H1 (cell line): Measurements from ENCODE around the gene EXO1. TPM values are rescaled to one million over a fixed set of nuclear protein-coding genes. Genes with fewer than 3 reads are reported as not detected.

Experiments
- CTCF ChIA-PET: fragments of 300-600 bp; sonication (Branson Sonifier 250); formaldehyde crosslinking; loops from one replicate; lab custom pipeline; 2021; ENCODE audit not compliant: partially characterized antibody; lab: Charles Lee
- POLR2A ChIA-PET: fragments of 300-600 bp; sonication (Branson Sonifier 250); formaldehyde crosslinking; loops from one replicate; lab custom pipeline; 2021; ENCODE audit warnings: inconsistent platforms; ENCODE audit not compliant: partially characterized antibody; lab: Charles Lee
- DNase-seq, 2 experiments: peaks; one replicate each; pipeline versions ENCODE4 v3.0.0 to v3.0.0-alpha.2; 2010 to 2022; ENCODE audit warnings: low spot score in 2 of 2, low read depth in 1 of 2, mixed read lengths in 1 of 2
- FAIRE-seq: peaks from 2 replicates; lab custom pipeline; 2011; peaks lifted over from hg19 to GRCh38; lab: Jason Lieb, UNC
- H2AFZ ChIP-seq: 2 replicates; pipeline ENCODE4 v1.8.1; 2012; ENCODE audit warnings: low read length, inconsistent platforms
- H2AK5ac ChIP-seq: 2 replicates; pipeline ENCODE4 v1.6.1; 2013; ENCODE audit warnings: low read depth, low read length
- H2BK120ac ChIP-seq: replicated peaks from 2 replicates; pipeline ENCODE3; 2013; ENCODE audit warnings: low read depth, low read length, inconsistent platforms
- H2BK12ac ChIP-seq: 2 replicates; pipeline ENCODE4 v1.6.1; 2013; ENCODE audit warnings: low read depth, low read length
- H2BK15ac ChIP-seq: 2 replicates; pipeline ENCODE4 v1.6.1; 2013; ENCODE audit warnings: low read length
- H2BK20ac ChIP-seq: 2 replicates; pipeline ENCODE4 v1.6.1; 2013; ENCODE audit warnings: low read length
- H2BK5ac ChIP-seq: 2 replicates; pipeline ENCODE4 v1.6.1; 2013; ENCODE audit warnings: low read depth, low read length
- H3K14ac ChIP-seq: 2 replicates; pipeline ENCODE4 v1.6.1; 2013; ENCODE audit warnings: inconsistent platforms; ENCODE audit not compliant: insufficient read length
- H3K18ac ChIP-seq: 2 replicates; pipeline ENCODE4 v1.6.1; 2013; ENCODE audit warnings: low read length; ENCODE audit errors: extremely low read depth
- H3K23ac ChIP-seq: 2 replicates; pipeline ENCODE4 v1.6.1; 2013; ENCODE audit warnings: inconsistent platforms; ENCODE audit not compliant: insufficient read length
- H3K23me2 ChIP-seq: 2 replicates; pipeline ENCODE4 v1.6.1; 2013; ENCODE audit warnings: low read depth, low read length
- H3K27ac ChIP-seq: 2 replicates; pipeline ENCODE4 v1.6.1; 2011; ENCODE audit warnings: low read depth, low read length, inconsistent platforms
- H3K27me3 ChIP-seq, 4 experiments: replicated peaks in 1 of 4; 1 replicate in 1 of 4; 2 replicates in 3 of 4; pipeline versions ENCODE4 v1.6.1 to v1.8.1; 2011 to 2013; ENCODE audit warnings: low read length in 3 of 4, mild to moderate bottlenecking in 3 of 4, inconsistent platforms in 2 of 4, mixed read lengths in 2 of 4, moderate library complexity in 1 of 4; ENCODE audit not compliant: control insufficient read depth in 3 of 4, insufficient read depth in 3 of 4; ENCODE audit errors: extremely low read depth in 1 of 4
- H3K36me3 ChIP-seq, 4 experiments: 2 replicates each; pipeline versions ENCODE4 v1.6.1 to v1.8.1; 2011 to 2013; ENCODE audit warnings: mild to moderate bottlenecking in 4 of 4, low read length in 3 of 4, moderate library complexity in 2 of 4, control low read depth in 1 of 4, inconsistent platforms in 1 of 4; ENCODE audit not compliant: insufficient read depth in 4 of 4, control insufficient read depth in 2 of 4
- H3K4ac ChIP-seq: replicated peaks from 2 replicates; pipeline ENCODE3; 2013; ENCODE audit warnings: low read length, low read depth, mixed read lengths, inconsistent platforms; ENCODE audit not compliant: insufficient read length
- H3K4me1 ChIP-seq, 4 experiments: replicated peaks in 1 of 4; 1 replicate in 1 of 4; 2 replicates in 3 of 4; pipeline versions ENCODE4 v1.6.1 to v1.8.1; 2011 to 2013; ENCODE audit warnings: low read length in 3 of 4, inconsistent platforms in 2 of 4, mixed read lengths in 1 of 4; ENCODE audit not compliant: insufficient read depth in 4 of 4, control insufficient read depth in 3 of 4
- H3K4me2 ChIP-seq, 2 experiments: 2 replicates each; pipeline versions ENCODE4 v1.6.1 to v1.8.1; 2011 to 2013; ENCODE audit warnings: low read depth in 2 of 2, low read length in 2 of 2, control low read depth in 1 of 2, inconsistent platforms in 1 of 2, mild to moderate bottlenecking in 1 of 2; ENCODE audit not compliant: insufficient read depth in 1 of 2
- H3K4me3 ChIP-seq, 4 experiments: fragments of 200-600, 300-600 bp in 1 of 4; sonication (generic), shearing (Covaris generic), sonication (Bioruptor Twin) in 1 of 4; 2 replicates each; pipeline versions ENCODE4 v1.5.1 to v1.8.1; 2011 to 2016; ENCODE audit warnings: low read length in 4 of 4, low read depth in 3 of 4, control low read depth in 2 of 4, inconsistent platforms in 2 of 4, mild to moderate bottlenecking in 2 of 4, mixed read lengths in 1 of 4, moderate library complexity in 1 of 4; ENCODE audit not compliant: insufficient read depth in 2 of 4; ENCODE audit errors: extremely low read depth in 1 of 4
- H3K56ac ChIP-seq: replicated peaks from 2 replicates; pipeline ENCODE3; 2013; ENCODE audit warnings: low read depth, mild to moderate bottlenecking, mixed read lengths, low read length, inconsistent platforms; ENCODE audit not compliant: insufficient read length
- H3K79me1 ChIP-seq: 2 replicates; pipeline ENCODE4 v1.6.1; 2013; ENCODE audit warnings: low read depth, low read length, control low read depth
- H3K79me2 ChIP-seq, 2 experiments: 2 replicates each; pipeline versions ENCODE4 v1.6.1 to v1.8.1; 2012 to 2013; ENCODE audit warnings: low read length in 2 of 2, mild to moderate bottlenecking in 2 of 2, inconsistent platforms in 1 of 2; ENCODE audit not compliant: insufficient read depth in 2 of 2, control insufficient read depth in 1 of 2
- H3K9ac ChIP-seq, 4 experiments: replicated peaks in 1 of 4; 1 replicate in 1 of 4; 2 replicates in 3 of 4; pipeline versions ENCODE4 v1.6.1 to v1.8.1; 2011 to 2013; ENCODE audit warnings: low read depth in 3 of 4, low read length in 3 of 4, control low read depth in 2 of 4, mild to moderate bottlenecking in 2 of 4, moderate library complexity in 2 of 4, inconsistent platforms in 1 of 4; ENCODE audit errors: extremely low read depth in 1 of 4
- H3K9me3 ChIP-seq, 2 experiments: 2 replicates each; pipeline versions ENCODE4 v1.6.1 to v1.8.1; 2012 to 2013; ENCODE audit warnings: mild to moderate bottlenecking in 2 of 2, moderate library complexity in 2 of 2, control low read depth in 1 of 2, inconsistent platforms in 1 of 2, low read depth in 1 of 2, low read length in 1 of 2, mixed read lengths in 1 of 2; ENCODE audit not compliant: insufficient read depth in 2 of 2
- H4K20me1 ChIP-seq, 2 experiments: replicated peaks in 1 of 2; 2 replicates each; pipeline versions ENCODE3 to v1.8.1; 2011 to 2013; ENCODE audit warnings: inconsistent platforms in 2 of 2, low read length in 2 of 2, mild to moderate bottlenecking in 1 of 2; ENCODE audit not compliant: insufficient read depth in 2 of 2, control insufficient read depth in 1 of 2
- H4K5ac ChIP-seq: 2 replicates; pipeline ENCODE4 v1.6.1; 2013; ENCODE audit warnings: low read length, low read depth, mixed read lengths, inconsistent platforms; ENCODE audit not compliant: insufficient read length
- H4K8ac ChIP-seq: 2 replicates; pipeline ENCODE4 v1.8.0; 2013; ENCODE audit warnings: mild to moderate bottlenecking, moderate library complexity, low read length, inconsistent platforms; ENCODE audit not compliant: insufficient read depth; ENCODE audit errors: extremely low read depth
- H4K91ac ChIP-seq: replicated peaks from 2 replicates; pipeline ENCODE3; 2013; ENCODE audit warnings: low read length, mixed read lengths, inconsistent platforms; ENCODE audit not compliant: insufficient read length
- BACH1 ChIP-seq: IDR thresholded peaks from 2 replicates; pipeline ENCODE4 v1.6.1; 2012; ENCODE audit warnings: low read length, improper control_type of control experiment
- CHD2 ChIP-seq: IDR thresholded peaks from 2 replicates; pipeline ENCODE4 v1.6.1; 2012; ENCODE audit warnings: low read length, improper control_type of control experiment
- EZH2 ChIP-seq: fragments of 200-600 bp; sonication (generic); IDR thresholded peaks from 2 replicates; pipeline ENCODE4 v1.7.1; 2012; ENCODE audit warnings: low read depth, mild to moderate bottlenecking, moderate library complexity, low read length, inconsistent platforms; ENCODE audit not compliant: severe bottlenecking
- HDAC2 ChIP-seq, 2 experiments: fragments of 300-600 bp in 1 of 2; sonication (generic) in 1 of 2; IDR thresholded peaks; 2 replicates each; pipeline ENCODE4 v1.6.1; 2011 to 2012; ENCODE audit warnings: low read depth in 2 of 2, low read length in 2 of 2, mild to moderate bottlenecking in 2 of 2, moderate library complexity in 2 of 2, borderline replicate concordance in 1 of 2, inconsistent platforms in 1 of 2
- HDAC6 ChIP-seq: IDR thresholded peaks from one replicate; pipeline ENCODE4 v1.7.1; 2012; ENCODE audit warnings: low read depth, mild to moderate bottlenecking, inconsistent platforms, low read length, moderate library complexity
- KDM1A ChIP-seq: fragments of 200-600, 300-600 bp; sonication (generic); IDR thresholded peaks from 2 replicates; pipeline ENCODE4 v1.7.1; 2016; ENCODE audit warnings: mild to moderate bottlenecking, low read length, borderline replicate concordance
- RAD21 ChIP-seq, 2 experiments: IDR thresholded peaks in 1 of 2; conservative IDR thresholded peaks in 1 of 2; 2 replicates each; pipeline ENCODE4 v1.6.1; 2011; ENCODE audit warnings: low read depth in 2 of 2, low read length in 2 of 2, improper control_type of control experiment in 1 of 2, inconsistent platforms in 1 of 2, mild to moderate bottlenecking in 1 of 2, moderate library complexity in 1 of 2
- SIRT6 ChIP-seq: IDR thresholded peaks from one replicate; pipeline ENCODE4 v1.7.1; 2012; ENCODE audit warnings: low read length, inconsistent platforms
- SP1 ChIP-seq: IDR thresholded peaks from 2 replicates; pipeline ENCODE4 v1.6.1; 2011; ENCODE audit warnings: low read depth, low read length
- SP4 ChIP-seq: IDR thresholded peaks from 2 replicates; pipeline ENCODE4 v1.6.1; 2012; ENCODE audit warnings: low read length, inconsistent platforms
- SRF ChIP-seq: IDR thresholded peaks from 2 replicates; pipeline ENCODE4 v1.6.1; 2011; ENCODE audit warnings: mild to moderate bottlenecking, low read depth, low read length, moderate library complexity
- WGBS, 2 experiments: shearing (Covaris generic) in 1 of 2; methylation state at CpG; one replicate each; pipeline versions ENCODE4 v1.1.6 to v1.1.7; 2013 to 2015; ENCODE audit warnings: low lambda C conversion rate in 2 of 2, mixed read lengths in 2 of 2, inconsistent platforms in 1 of 2, low coverage in 1 of 2, missing lambda C conversion rate in 1 of 2; ENCODE audit not compliant: insufficient replicate concordance in 2 of 2, insufficient coverage in 1 of 2, insufficient read length in 1 of 2; ENCODE audit errors: extremely low coverage in 1 of 2, missing lambda C conversion rate in 1 of 2; 5-methylcytosine and 5-hydroxymethylcytosine counted together
- polyA plus RNA-seq, 7 experiments: library from polyadenylated mRNA; depleted of rRNA in 3 of 7; stranded (reverse) in 5 of 7; unstranded in 2 of 7; fragments of >200 nt in 5 of 7; fragments of 200-250 nt in 2 of 7; gene quantifications; 1 replicate in 5 of 7; 2 replicates in 1 of 7; 4 replicates in 1 of 7; pipeline versions ENCODE4 v1.2.1 to v1.2.3, GENCODE V29; 2011 to 2013; ENCODE audit warnings: missing spikeins in 2 of 7, mixed read lengths in 2 of 7
- total RNA-seq: library from RNA; stranded (reverse); fragmentation: NEBNext Ultra II Directional; extraction: Animal tissue kit (Norgen Biotek cat#: 25700); gene quantifications from 2 replicates; pipeline ENCODE4 v1.2.1, GENCODE V29; 2021
- TF ChIP-seq, protein P1 (sequence below): IDR thresholded peaks from 2 replicates; pipeline ENCODE4 v1.6.1; 2011; ENCODE audit warnings: low read depth, mild to moderate bottlenecking, low read length; ENCODE audit not compliant: insufficient read depth
- TF ChIP-seq, protein P2 (sequence below): IDR thresholded peaks from 2 replicates; pipeline ENCODE4 v1.6.1; 2012; ENCODE audit warnings: inconsistent platforms

Gene EXO1
- total and polyA plus RNA-seq, 2 of the 8 experiments (the other 6 are each of a cell fraction or from before 2014, with no cell fraction given) = 9.2 to 43.0 TPM

GRCh38 chr1:241819340-241819866, 28.6 kb upstream of the EXO1 start:
- Histone ChIP-seq H4K91ac (no peak overlapping the region), H2AK5ac (no peak overlapping the region), H3K4me2 (no peak overlapping the region), H2BK120ac (no peak overlapping the region), H2BK5ac (no peak overlapping the region), H3K9me3 (no peaks in the 10 kb centered on the region), H4K20me1 (no peaks in the 10 kb centered on the region), H3K4ac (no peak overlapping the region), H4K5ac (no peak overlapping the region), H3K79me1 (no peaks in the 10 kb centered on the region), H2AFZ (no peak overlapping the region), H3K36me3 (no peaks in the 10 kb centered on the region), H3K9ac (no peak overlapping the region), H3K4me1 (no peaks in the 10 kb centered on the region), H3K79me2 (no peaks in the 10 kb centered on the region), H2BK15ac (no peak overlapping the region), H3K27ac (no peak overlapping the region), H3K4me3 (no peak overlapping the region), H2BK12ac (no peak overlapping the region), H3K27me3 (no peaks in the 10 kb centered on the region), H3K23me2 (peaks cover 2% of the 10 kb centered on the region; the same call in 1 of the 2 replicates), H3K23ac (no peak overlapping the region), H4K8ac (no peak overlapping the region), H2BK20ac (no peak overlapping the region), H3K56ac (no peak overlapping the region), H3K18ac (no peak overlapping the region), H3K14ac (no peak overlapping the region)
- DNase-seq (no peak), FAIRE-seq (no peak)
- 82% methylated on average over 4 of the region's 4 CpGs; no CpG with 5 or more reads in 1 of the 2 experiments for WGBS, 2 experiments
- ChIA-PET POLR2A (no interaction called here), CTCF (interaction anchor here (0.6 to 1.4 kb wide), 2 partner anchors 20 to 310 kb away, joined by 3 read pairs; no protein-coding TSS in a partner anchor)
- TF ChIP-seq EZH2 (no peak), SIRT6 (no peak), BACH1 (no peak), KDM1A (no peak), SP4 (no peak), SP1 (no peak), CHD2 (no peak), RAD21 (IDR thresholded peaks at IDR 0.05 in 1 of 2, conservative IDR thresholded peaks at IDR 0.05 in 1 of 2; ENCODE audit: low read depth in 2 of 2, low read length in 2 of 2) (no peak), HDAC2 (IDR thresholded peaks at IDR 0.05; ENCODE audit: borderline replicate concordance in 1 of 2, low read depth in 2 of 2, low read length in 2 of 2) (no peak), SRF (no peak), HDAC6 (no peak)
- TF ChIP-seq, protein P1, sequence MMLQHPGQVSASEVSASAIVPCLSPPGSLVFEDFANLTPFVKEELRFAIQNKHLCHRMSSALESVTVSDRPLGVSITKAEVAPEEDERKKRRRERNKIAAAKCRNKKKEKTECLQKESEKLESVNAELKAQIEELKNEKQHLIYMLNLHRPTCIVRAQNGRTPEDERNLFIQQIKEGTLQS = no peak
- TF ChIP-seq, protein P2, sequence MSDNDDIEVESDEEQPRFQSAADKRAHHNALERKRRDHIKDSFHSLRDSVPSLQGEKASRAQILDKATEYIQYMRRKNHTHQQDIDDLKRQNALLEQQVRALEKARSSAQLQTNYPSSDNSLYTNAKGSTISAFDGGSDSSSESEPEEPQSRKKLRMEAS = no peak
